Osteoblast (primary cell): ENCODE measurements around the gene ZNF217. TPM values are rescaled to one million over a fixed set of nuclear protein-coding genes. Genes with fewer than 3 reads are reported as not detected.
"Not testable (repeated sequence)": the region's sequence is repeated elsewhere in the genome, so short reads cannot be mapped to it uniquely, and the experiment has no call there.

Experiments used
- DNase-seq: peaks from one replicate; pipeline ENCODE4 v3.0.0; 2011; ENCODE audit warnings: low spot score, mixed read lengths; ENCODE audit not compliant: insufficient read length; ENCODE audit errors: missing footprints
- H2AFZ ChIP-seq: 2 replicates; pipeline ENCODE4 v1.6.0; 2011; ENCODE audit warnings: mild to moderate bottlenecking, low read length
- H3K27ac ChIP-seq: 2 replicates; pipeline ENCODE4 v1.5.1; 2011; ENCODE audit warnings: mild to moderate bottlenecking, low read depth, low read length, moderate library complexity
- H3K27me3 ChIP-seq: 2 replicates; pipeline ENCODE4 v1.6.0; 2012; ENCODE audit warnings: mild to moderate bottlenecking, control low read depth, inconsistent platforms, low read length, moderate library complexity; ENCODE audit not compliant: insufficient read depth
- H3K36me3 ChIP-seq: 2 replicates; pipeline ENCODE4 v1.5.1; 2011; ENCODE audit warnings: mild to moderate bottlenecking, low read length, control low read depth, moderate library complexity; ENCODE audit not compliant: insufficient read depth
- H3K4me1 ChIP-seq: 2 replicates; pipeline ENCODE4 v1.5.1; 2011; ENCODE audit warnings: mild to moderate bottlenecking, low read length, control low read depth, moderate library complexity; ENCODE audit not compliant: insufficient read depth
- H3K4me2 ChIP-seq: 2 replicates; pipeline ENCODE4 v1.6.0; 2011; ENCODE audit warnings: mild to moderate bottlenecking, low read length; ENCODE audit not compliant: insufficient read depth
- H3K4me3 ChIP-seq: fragments of 200-600 bp; sonication (generic); 3 replicates; pipeline ENCODE4 v1.5.1; 2012; ENCODE audit warnings: mild to moderate bottlenecking, low read length, inconsistent platforms; ENCODE audit not compliant: insufficient read depth
- H3K79me2 ChIP-seq: 2 replicates; pipeline ENCODE4 v1.6.0; 2012; ENCODE audit warnings: mild to moderate bottlenecking, low read length, control low read depth, inconsistent platforms; ENCODE audit not compliant: insufficient read depth
- H3K9me3 ChIP-seq: 2 replicates; pipeline ENCODE4 v1.5.1; 2011; ENCODE audit warnings: low read depth, low read length, control low read depth
- H4K20me1 ChIP-seq: 2 replicates; pipeline ENCODE4 v1.6.0; 2012; ENCODE audit warnings: mild to moderate bottlenecking, low read length, control low read depth; ENCODE audit not compliant: insufficient read depth
- CTCF ChIP-seq: IDR thresholded peaks from 2 replicates; pipeline ENCODE4 v1.5.1; 2011; ENCODE audit warnings: mild to moderate bottlenecking, low read depth, low read length, moderate library complexity; ENCODE audit errors: extremely low read depth
- total RNA-seq: library from RNA; depleted of rRNA; stranded (reverse); fragments of >200 nt; gene quantifications from 2 replicates; pipeline ENCODE4 v1.2.3, GENCODE V29; 2012

The ZNF217 gene
- total RNA-seq, 1 donor: 26.4 TPM

- no peak overlapping the region for H2AFZ ChIP-seq
- H3K4me1 ChIP-seq: peaks cover 26% of the 10 kb centered on the region
- H3K27ac ChIP-seq: no peak overlapping the region
- H4K20me1 ChIP-seq: no peaks in the 10 kb centered on the region
- H3K4me3 ChIP-seq: no peak overlapping the region
- no peaks in the 10 kb centered on the region for H3K79me2 ChIP-seq
- no peak overlapping the region for H3K4me2 ChIP-seq
- no peaks in the 10 kb centered on the region for H3K36me3 ChIP-seq
- no peak for TF ChIP-seq CTCF
- peak; percentile 88 for DNase-seq
- no peaks in the 10 kb centered on the region for H3K9me3 ChIP-seq
- no peaks in the 10 kb centered on the region for H3K27me3 ChIP-seq
Observed at GRCh38 chr20:53606364-53606985, 12.8 kb upstream of the ZNF217 start.

- H3K9me3 ChIP-seq, H3K27ac ChIP-seq, H3K36me3 ChIP-seq, DNase-seq, H3K4me2 ChIP-seq, H3K27me3 ChIP-seq, H3K79me2 ChIP-seq, H3K4me3 ChIP-seq, H2AFZ ChIP-seq, H4K20me1 ChIP-seq: not testable (repeated sequence)
- peaks cover 20% of the 10 kb centered on the region for H3K4me1 ChIP-seq
Observed at GRCh38 chr20:53605401-53605800, 11.8 kb upstream of the ZNF217 start.

- H3K36me3 ChIP-seq, H3K4me3 ChIP-seq, H3K4me2 ChIP-seq, H3K27ac ChIP-seq, H2AFZ ChIP-seq, H3K27me3 ChIP-seq, H3K79me2 ChIP-seq, H3K9me3 ChIP-seq, DNase-seq, H4K20me1 ChIP-seq: not testable (repeated sequence)
- peaks cover 15% of the 10 kb centered on the region for H3K4me1 ChIP-seq
Observed at GRCh38 chr20:53604846-53605245, 11.2 kb upstream of the ZNF217 start.

- Histone ChIP-seq H3K27me3 (no peaks in the 10 kb centered on the region), H3K79me2 (no peaks in the 10 kb centered on the region), H3K4me1 (peaks cover 8% of the 10 kb centered on the region), H2AFZ (no peak overlapping the region), H4K20me1 (no peaks in the 10 kb centered on the region), H3K9me3 (no peaks in the 10 kb centered on the region), H3K4me2 (no peak overlapping the region), H3K4me3 (no peak overlapping the region), H3K27ac (no peak overlapping the region), H3K36me3 (no peaks in the 10 kb centered on the region)
- no peak for DNase-seq
- no peak for TF ChIP-seq CTCF
Observed at GRCh38 chr20:53602661-53603060, 9.0 kb upstream of the ZNF217 start.

GRCh38 chr20:53599910-53600632, 6.4 kb upstream of the ZNF217 start:
- Histone ChIP-seq H3K27me3 (no peaks in the 10 kb centered on the region), H3K4me2 (no peak overlapping the region), H3K79me2 (no peaks in the 10 kb centered on the region), H3K9me3 (no peaks in the 10 kb centered on the region), H3K27ac (no peak overlapping the region), H3K36me3 (no peaks in the 10 kb centered on the region), H3K4me3 (no peak overlapping the region), H4K20me1 (no peaks in the 10 kb centered on the region), H3K4me1 (peaks cover 15% of the 10 kb centered on the region), H2AFZ (no peak overlapping the region)
- no peak for TF ChIP-seq CTCF
- DNase-seq: no peak
